NCI-H1694 treated with DMSO at 0.1 percent for 48 hours (cell line): ENCODE results near the gene RSU1.

Experiments used
- DNase-seq: peaks from one replicate; lab custom pipeline; 2025; lab: John Stamatoyannopoulos, UW

The RSU1 gene

GRCh38 chr10:16822027-16822426 lies 4.8 kb upstream of the RSU1 start:
- no peak for DNase-seq

DNA sequence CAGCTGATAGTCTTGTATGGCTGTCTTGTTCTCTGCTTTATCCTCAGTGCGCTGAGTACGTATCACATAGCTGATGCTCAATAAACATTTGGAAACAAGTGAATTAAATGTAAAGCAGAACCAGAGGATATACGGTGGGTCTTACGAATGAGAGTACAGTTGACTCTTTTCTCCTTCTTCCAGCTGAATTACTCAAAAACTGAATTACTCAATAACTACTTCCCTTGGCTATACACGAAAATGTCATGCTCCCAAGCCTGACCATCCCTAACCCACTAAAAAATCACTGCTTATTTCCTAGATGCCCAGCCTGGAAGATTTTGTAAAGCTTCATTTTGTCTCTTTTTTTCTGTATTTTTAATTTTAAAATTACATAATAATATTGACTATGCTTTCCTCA lies 3.2 kb upstream of the RSU1 start:
- no peak for DNase-seq

DNA sequence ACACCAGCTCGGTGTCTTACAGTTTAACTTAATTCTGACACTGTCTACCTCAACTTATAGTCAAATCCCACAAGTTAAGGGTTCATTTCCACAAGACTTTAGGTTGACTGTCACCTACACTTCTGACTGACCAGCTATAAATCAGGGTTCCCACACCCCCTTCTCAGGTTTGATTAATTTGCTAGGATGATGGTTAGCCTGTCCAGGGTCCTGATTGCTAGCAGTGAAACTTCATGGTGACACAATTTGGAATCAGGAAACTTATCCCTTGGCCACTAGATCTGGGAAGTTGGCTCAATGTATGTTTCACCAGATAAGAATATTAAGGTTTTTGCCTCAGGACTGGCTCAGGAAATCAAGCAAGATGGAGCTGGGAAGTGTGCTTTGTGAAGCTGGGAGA lies 2.8 kb upstream of the RSU1 start:
- DNase-seq = no peak

GRCh38 chr10:16819436-16819835 lies 2.2 kb upstream of the RSU1 start:
- no peak for DNase-seq

DNA sequence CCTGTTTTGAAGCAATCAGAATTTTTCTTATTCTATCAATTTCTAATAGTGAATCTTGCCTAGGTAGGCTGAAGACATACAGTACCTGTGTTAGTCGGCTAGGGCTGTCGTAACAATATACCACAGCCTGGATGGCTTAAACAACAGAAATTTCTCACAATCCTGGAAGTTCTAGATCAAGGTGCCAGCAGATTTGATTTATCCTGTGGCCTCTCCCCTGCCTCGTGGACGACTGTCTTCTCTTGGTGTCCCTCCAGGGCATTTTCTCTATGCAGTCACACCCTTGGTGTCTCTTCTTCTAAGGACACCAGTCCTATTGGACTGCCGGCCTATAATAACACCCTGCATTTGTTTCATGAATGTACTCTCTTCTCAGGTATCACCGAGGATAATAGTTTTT lies 1.8 kb upstream of the RSU1 start:
- DNase-seq = no peak

GRCh38 chr10:16816830-16817124 lies 447 bp downstream of the RSU1 start:
- DNase-seq = no peak

GRCh38 chr10:16816171-16816570 lies 1.1 kb downstream of the RSU1 start:
- DNase-seq = no peak

DNA sequence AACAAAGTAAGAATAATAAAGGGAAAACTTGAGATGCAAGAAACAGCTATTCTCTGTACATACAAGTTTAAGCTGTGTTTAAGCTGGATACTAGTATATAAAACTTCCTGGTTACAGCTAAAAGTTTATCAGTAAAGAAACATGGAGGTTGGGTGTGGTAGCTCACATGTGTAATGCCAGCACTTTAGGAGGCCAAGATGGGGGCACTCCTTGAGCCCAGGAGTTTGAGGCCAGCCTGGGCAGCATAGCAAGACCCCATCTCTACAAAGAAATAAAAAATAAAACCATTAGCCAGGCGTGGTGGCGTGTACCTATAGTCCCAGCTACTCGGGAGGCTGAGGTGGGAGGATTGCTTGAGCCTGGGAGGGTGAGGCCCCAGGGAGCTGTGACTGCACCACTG lies 3.2 kb downstream of the RSU1 start:
- DNase-seq = no peak

DNA sequence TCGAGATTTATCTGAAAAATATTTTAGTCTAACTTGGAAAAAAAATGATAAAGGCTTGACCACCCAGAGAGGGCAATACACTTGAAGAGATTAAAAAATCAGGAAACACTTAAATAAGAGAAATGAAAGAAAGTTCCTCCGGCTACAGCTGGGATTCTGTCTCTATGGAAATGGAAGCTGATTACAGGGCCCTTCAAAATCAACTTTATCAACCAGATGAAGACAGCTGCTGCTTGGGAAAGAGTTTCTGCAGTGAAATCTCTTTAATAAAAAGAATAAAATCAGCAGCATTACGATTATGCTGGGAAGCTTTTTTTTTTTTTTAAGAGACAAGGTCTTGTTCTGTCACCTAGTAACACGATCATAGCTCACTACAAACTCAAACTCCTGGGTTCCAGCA lies 4.5 kb downstream of the RSU1 start:
- no peak for DNase-seq

DNA sequence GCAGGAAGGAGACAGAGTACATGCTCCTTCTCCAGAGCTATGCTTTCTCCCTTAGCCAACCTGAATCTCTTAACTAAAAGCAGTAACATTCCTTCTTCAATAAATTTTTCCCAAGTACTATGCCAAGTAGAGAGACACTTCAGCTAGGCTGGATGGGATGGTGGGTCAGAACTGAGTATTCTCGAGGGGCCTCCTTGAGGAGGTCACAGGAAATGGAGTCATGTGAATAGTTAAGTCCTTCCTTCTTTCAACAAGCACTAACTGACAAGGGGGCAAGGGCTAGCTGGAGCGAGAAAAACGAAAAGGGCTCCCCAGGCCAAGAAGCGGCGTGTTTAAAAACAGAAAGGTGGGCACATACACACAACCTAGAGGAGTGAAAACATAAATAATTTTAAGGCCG lies 5.5 kb downstream of the RSU1 start:
- no peak for DNase-seq

GRCh38 chr10:16811292-16811691 lies 5.9 kb downstream of the RSU1 start:
- no peak for DNase-seq

DNA sequence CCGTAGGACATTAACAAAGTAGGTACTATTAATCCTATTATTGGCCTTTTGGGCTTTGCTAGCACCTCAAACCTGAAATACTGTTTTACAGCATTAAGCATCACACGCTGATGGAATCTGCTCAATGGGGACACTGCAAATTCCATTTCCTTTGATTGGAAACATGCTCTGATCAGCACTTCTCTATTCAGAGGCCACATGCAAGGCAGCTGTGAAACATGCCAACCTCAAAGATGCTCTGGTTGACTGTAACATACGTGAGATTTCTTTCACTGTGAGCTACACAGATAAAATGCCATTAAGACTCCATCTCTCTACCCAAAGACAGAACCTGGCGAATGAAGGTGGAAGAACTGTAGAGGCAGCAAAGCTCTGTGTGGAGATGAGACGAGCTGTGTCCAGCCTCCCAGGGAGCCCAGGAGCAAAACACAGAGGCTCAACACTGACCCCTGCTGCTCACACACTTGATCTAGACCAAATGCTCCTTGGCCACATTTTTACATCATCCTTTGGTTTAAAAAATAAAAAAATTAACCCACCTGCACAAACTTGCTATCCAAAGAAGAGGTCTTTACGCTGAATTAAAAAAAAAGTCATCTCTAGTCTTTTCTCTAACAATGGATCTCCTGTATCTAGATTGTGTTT lies 8.0 kb downstream of the RSU1 start:
- DNase-seq = no peak

GRCh38 chr10:16804123-16804522 lies 13.1 kb downstream of the RSU1 start:
- no peak for DNase-seq

- DNase-seq = no peak
These were observed 13.8 kb downstream of the RSU1 start for GRCh38 chr10:16803464-16803863.

GRCh38 chr10:16799621-16800020 lies 17.6 kb downstream of the RSU1 start:
- DNase-seq = no peak

DNA sequence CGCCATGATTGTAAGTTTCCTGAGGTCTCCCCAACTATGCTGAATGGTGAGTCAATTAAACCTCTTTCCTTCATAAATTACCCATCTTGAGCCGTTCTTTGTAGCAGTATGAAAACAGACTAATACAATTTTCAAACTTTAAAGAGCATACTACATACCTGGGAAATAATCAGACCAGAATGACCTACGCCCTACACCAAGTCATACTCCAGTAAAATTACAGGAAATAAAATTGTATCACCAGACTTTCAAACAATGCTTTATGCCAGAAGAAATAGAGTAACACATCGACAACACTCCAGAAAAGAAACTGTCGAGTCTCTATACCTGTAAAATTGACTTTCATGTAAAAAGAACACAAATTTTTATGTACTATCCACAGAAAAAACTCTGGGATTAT lies 18.7 kb downstream of the RSU1 start:
- DNase-seq = no peak

GRCh38 chr10:16795410-16796073 lies 21.7 kb downstream of the RSU1 start:
- no peak for DNase-seq

DNA sequence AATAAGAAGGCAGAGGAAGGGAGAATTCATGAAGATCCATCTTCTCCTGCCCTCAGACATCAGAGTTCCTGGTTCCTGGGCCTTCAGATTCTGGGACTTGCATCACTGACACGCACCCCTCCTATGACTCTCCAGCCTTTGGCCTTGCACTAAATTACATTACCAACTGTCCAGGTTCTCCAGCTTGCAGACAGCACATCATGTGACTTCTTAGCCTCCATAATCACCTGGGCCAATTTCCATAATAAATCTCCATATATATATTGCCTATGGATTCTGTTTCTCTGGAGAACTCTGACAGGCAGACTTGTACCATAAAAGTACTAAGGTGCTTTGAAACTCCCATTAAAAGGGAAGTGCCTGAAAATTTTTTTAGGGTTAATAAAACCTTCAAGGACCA lies 23.2 kb downstream of the RSU1 start:
- no peak for DNase-seq

DNA sequence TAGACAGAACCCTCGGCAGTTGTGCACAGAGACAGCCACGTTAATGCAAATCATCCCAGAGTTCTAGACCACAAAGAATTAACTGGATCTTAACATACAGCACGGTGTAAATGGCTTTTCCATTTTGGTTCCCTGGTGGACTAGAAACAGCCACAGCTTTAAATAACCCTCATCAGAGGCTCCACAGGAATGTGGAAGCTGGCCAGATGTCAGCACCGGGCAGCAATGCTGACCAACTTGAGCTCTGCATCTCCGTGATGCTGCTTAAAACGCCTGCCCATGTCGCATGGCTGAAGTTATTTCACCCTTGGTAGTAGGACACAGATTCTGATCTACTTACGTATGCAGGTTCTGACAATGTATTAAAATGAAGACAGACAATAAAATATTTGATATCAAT lies 24.5 kb downstream of the RSU1 start:
- DNase-seq = no peak

- no peak for DNase-seq
These were observed 27.5 kb downstream of the RSU1 start for GRCh38 chr10:16789765-16790164.

GRCh38 chr10:16789261-16789660 lies 28.0 kb downstream of the RSU1 start:
- DNase-seq = no peak

GRCh38 chr10:16788778-16789177 lies 28.4 kb downstream of the RSU1 start:
- no peak for DNase-seq

GRCh38 chr10:16788125-16788524 lies 29.1 kb downstream of the RSU1 start:
- DNase-seq = no peak

GRCh38 chr10:16787361-16787791 lies 29.8 kb downstream of the RSU1 start:
- no peak for DNase-seq
